ENCODE results near the gene ADAM12. TPM values are rescaled to one million over a fixed set of nuclear protein-coding genes. Genes with fewer than 3 reads are reported as not detected.
A peak's percentile ranks its signal among the peaks of the same experiment; 100 is the strongest.

ADAM12 gene
- total RNA-seq, 1 experiment from 2014 or later: 16.8 TPM

- no peaks in the 10 kb centered on the region for H3K27me3 ChIP-seq (ENCODE audit: insufficient read depth, low read depth)
- peaks cover 33% of the 10 kb centered on the region for H3K4me1 ChIP-seq (replicated peaks; ENCODE audit: insufficient read depth)
- H3K79me2 ChIP-seq (ENCODE audit: low read depth): no peaks in the 10 kb centered on the region
- no peaks in the 10 kb centered on the region for H3K9me2 ChIP-seq (ENCODE audit: insufficient read depth)
- BruUV-seq (replicated peaks): no TSS peak
- H4K20me1 ChIP-seq (ENCODE audit: insufficient read depth): no peaks in the 10 kb centered on the region
- H3K4me3 ChIP-seq: no peak overlapping the region
- H3K36me3 ChIP-seq (ENCODE audit: low read depth): no peaks in the 10 kb centered on the region
- CTCF ChIA-PET: no interaction called here
- no peaks in the 10 kb centered on the region for H3K9me3 ChIP-seq (ENCODE audit: insufficient read depth, low read depth)
- no peak overlapping the region for H3K4me2 ChIP-seq
- no peak overlapping the region for H3K27ac ChIP-seq
- H2AFZ ChIP-seq: no peak overlapping the region
- POLR2A ChIA-PET (ENCODE audit: unreplicated experiment): no interaction called here
- intact Hi-C loops (cut with micrococcal nuclease; ENCODE audit: unreplicated experiment): no loop called here
- DNase-seq: no peak
- no peak for TF ChIP-seq CTCF (conservative IDR thresholded peaks at IDR 0.05)
- no peak for TF ChIP-seq EZH2 (IDR thresholded peaks at IDR 0.05; ENCODE audit: low read depth)
- peaks cover 19% of the 10 kb centered on the region for H3F3A ChIP-seq (ENCODE audit: insufficient read depth, low read depth)
Observed at GRCh38 chr10:126207851-126208250, 180.4 kb downstream of the ADAM12 start.

DNA sequence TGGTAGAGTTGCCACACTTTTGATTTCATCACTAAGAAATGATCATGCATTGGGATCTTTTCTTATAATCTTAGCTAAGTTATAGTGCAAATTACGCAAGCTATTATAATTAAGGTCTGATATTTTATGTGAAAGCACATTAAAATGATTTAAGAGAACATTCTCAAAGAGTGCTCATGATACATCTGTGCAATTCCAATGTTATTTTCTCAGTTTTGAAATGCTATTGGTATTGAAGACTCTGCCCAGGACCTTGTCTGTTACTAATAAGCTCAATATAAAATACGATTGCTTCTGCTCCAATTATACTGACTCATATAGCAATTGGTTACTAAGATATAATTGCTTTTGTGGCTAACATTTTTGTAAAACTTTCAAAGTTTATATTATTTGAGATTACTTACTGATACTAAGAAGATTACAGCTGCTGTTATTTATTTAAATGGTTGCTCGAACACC lies 180.9 kb downstream of the ADAM12 start:
- ChIA-PET CTCF (no interaction called here), POLR2A (ENCODE audit: unreplicated experiment) (no interaction called here)
- peaks cover 19% of the 10 kb centered on the region for H3F3A ChIP-seq (ENCODE audit: insufficient read depth, low read depth)
- no peaks in the 10 kb centered on the region for H4K20me1 ChIP-seq (ENCODE audit: insufficient read depth)
- TF ChIP-seq EZH2 (IDR thresholded peaks at IDR 0.05; ENCODE audit: low read depth) (no peak), CTCF (conservative IDR thresholded peaks at IDR 0.05) (no peak)
- no peak overlapping the region for H3K4me3 ChIP-seq
- intact Hi-C loops (cut with micrococcal nuclease; ENCODE audit: unreplicated experiment): no loop called here
- BruUV-seq (replicated peaks): no TSS peak
- peaks cover 31% of the 10 kb centered on the region for H3K4me1 ChIP-seq (replicated peaks; ENCODE audit: insufficient read depth)
- H2AFZ ChIP-seq: no peak overlapping the region
- no peak for DNase-seq
- H3K9me2 ChIP-seq (ENCODE audit: insufficient read depth): no peaks in the 10 kb centered on the region
- H3K27ac ChIP-seq: no peak overlapping the region
- H3K27me3 ChIP-seq (ENCODE audit: insufficient read depth, low read depth): no peaks in the 10 kb centered on the region
- H3K9me3 ChIP-seq (ENCODE audit: insufficient read depth, low read depth): no peaks in the 10 kb centered on the region
- no peak overlapping the region for H3K4me2 ChIP-seq
- no peaks in the 10 kb centered on the region for H3K36me3 ChIP-seq (ENCODE audit: low read depth)
- H3K79me2 ChIP-seq (ENCODE audit: low read depth): no peaks in the 10 kb centered on the region

GRCh38 chr10:126205486-126206205 lies 182.6 kb downstream of the ADAM12 start:
- no peak overlapping the region for H3K4me3 ChIP-seq
- no peaks in the 10 kb centered on the region for H3K79me2 ChIP-seq (ENCODE audit: low read depth)
- TF ChIP-seq CTCF (conservative IDR thresholded peaks at IDR 0.05) (no peak), EZH2 (IDR thresholded peaks at IDR 0.05; ENCODE audit: low read depth) (no peak)
- no peaks in the 10 kb centered on the region for H3K36me3 ChIP-seq (ENCODE audit: low read depth)
- no peaks in the 10 kb centered on the region for H3K9me3 ChIP-seq (ENCODE audit: insufficient read depth, low read depth)
- H4K20me1 ChIP-seq (ENCODE audit: insufficient read depth): no peaks in the 10 kb centered on the region
- no peaks in the 10 kb centered on the region for H3K9me2 ChIP-seq (ENCODE audit: insufficient read depth)
- no peak for DNase-seq
- intact Hi-C loops (cut with micrococcal nuclease; ENCODE audit: unreplicated experiment): loop anchor here (2.0 kb wide), 1 partner anchor 29 kb away; no protein-coding TSS in a partner anchor
- no TSS peak for BruUV-seq (replicated peaks)
- no peaks in the 10 kb centered on the region for H3K27me3 ChIP-seq (ENCODE audit: insufficient read depth, low read depth)
- no peak overlapping the region for H2AFZ ChIP-seq
- POLR2A ChIA-PET (ENCODE audit: unreplicated experiment): no interaction called here
- H3F3A ChIP-seq (ENCODE audit: insufficient read depth, low read depth): peaks cover 19% of the 10 kb centered on the region
- H3K27ac ChIP-seq: peak overlapping the region; percentile 98
- H3K4me2 ChIP-seq: no peak overlapping the region
- H3K4me1 ChIP-seq (replicated peaks; ENCODE audit: insufficient read depth): peaks cover 31% of the 10 kb centered on the region
- CTCF ChIA-PET: no interaction called here
